OCI-LY7 (cell line): Measurements from ENCODE around the gene ARHGAP45. TPM values are rescaled to one million over a fixed set of nuclear protein-coding genes. Genes with fewer than 3 reads are reported as not detected.

Experiments used
- BruUV-seq: library from RNA; stranded (reverse); fragments of 400-500 nt; replicated peaks from 2 replicates; lab custom pipeline; 2021; lab: Mats Ljungman, UMichigan
- CTCF ChIA-PET: fragments of 300-600 bp; sonication (Branson Sonifier 250); formaldehyde crosslinking; loops from one replicate; lab custom pipeline; 2022; ENCODE audit warnings: antibody characterized with exemption; ENCODE audit not compliant: unreplicated experiment; lab: Charles Lee
- POLR2A ChIA-PET: fragments of 300-600 bp; sonication (Branson Sonifier 250); formaldehyde crosslinking; loops from one replicate; lab custom pipeline; 2022; ENCODE audit warnings: antibody characterized with exemption; lab: Charles Lee
- DNase-seq: peaks from one replicate; pipeline ENCODE4 v3.0.0-alpha.2; 2015; ENCODE audit warnings: low spot score
- H2AFZ ChIP-seq: fragments of 200-600 bp; sonication (generic), shearing (Covaris generic); 2 replicates; pipeline ENCODE4 v1.6.1; 2014; ENCODE audit warnings: mild to moderate bottlenecking, antibody characterized with exemption, low read length, moderate library complexity
- H3K27ac ChIP-seq: fragments of 200-600 bp; sonication (generic); 2 replicates; pipeline ENCODE4 v1.5.1; 2014; ENCODE audit warnings: mixed run types, low read depth, mild to moderate bottlenecking, moderate library complexity, low read length, inconsistent platforms; ENCODE audit not compliant: poor library complexity, severe bottlenecking
- H3K36me3 ChIP-seq: fragments of 200-600 bp; sonication (generic); 2 replicates; pipeline ENCODE4 v1.6.1; 2014; ENCODE audit warnings: mild to moderate bottlenecking, antibody characterized with exemption, low read length, moderate library complexity, mixed read lengths; ENCODE audit not compliant: insufficient read depth
- H3K4me1 ChIP-seq: fragments of 200-600 bp; sonication (generic); 2 replicates; pipeline ENCODE4 v1.5.1; 2014; ENCODE audit warnings: mild to moderate bottlenecking, low read length; ENCODE audit not compliant: insufficient read depth, poor library complexity, severe bottlenecking
- H3K4me2 ChIP-seq: fragments of 200-600 bp; sonication (generic); 2 replicates; pipeline ENCODE4 v1.6.1; 2014; ENCODE audit warnings: mild to moderate bottlenecking, low read length
- H3K4me3 ChIP-seq: fragments of 200-600 bp; sonication (generic); 2 replicates; pipeline ENCODE4 v1.5.1; 2014; ENCODE audit warnings: mild to moderate bottlenecking, low read depth, low read length; ENCODE audit not compliant: poor library complexity, severe bottlenecking
- H3K79me2 ChIP-seq: fragments of 200-600 bp; sonication (generic); 2 replicates; pipeline ENCODE4 v1.6.1; 2016; ENCODE audit warnings: low read depth, mild to moderate bottlenecking, low read length, moderate library complexity, mixed read lengths; ENCODE audit not compliant: insufficient read depth
- H3K9me2 ChIP-seq: fragments of 200-600 bp; sonication (generic); 2 replicates; pipeline ENCODE4 v1.6.1; 2016; ENCODE audit warnings: mild to moderate bottlenecking, low read length, mixed read lengths; ENCODE audit not compliant: insufficient read depth
- H3K9me3 ChIP-seq: fragments of 200-600 bp; sonication (generic); 2 replicates; pipeline ENCODE4 v1.6.1; 2014; ENCODE audit warnings: mild to moderate bottlenecking, mixed run types, low read length, mixed read lengths
- H4K20me1 ChIP-seq: fragments of 200-600 bp; sonication (generic); 2 replicates; pipeline ENCODE4 v1.6.1; 2014; ENCODE audit warnings: mild to moderate bottlenecking, antibody characterized with exemption, low read length, moderate library complexity, mixed read lengths; ENCODE audit not compliant: insufficient read depth
- EZH2phosphoT487 ChIP-seq: fragments of 200-600 bp; sonication (generic); IDR thresholded peaks from 2 replicates; pipeline ENCODE4 v1.6.1; 2018; ENCODE audit warnings: low read depth, borderline replicate concordance, mild to moderate bottlenecking, mixed run types, antibody characterized with exemption, low read length, moderate library complexity, mixed read lengths
- intact Hi-C: fragments of 100-400 bp; cut with micrococcal nuclease; formaldehyde crosslinking; loops from one replicate; pipeline ENCODE4 v1.10.0; 2022; ENCODE audit not compliant: unreplicated experiment
- total RNA-seq, 2 experiments: library from RNA; depleted of rRNA in 1 of 2; stranded (reverse); fragments of >200 nt in 1 of 2; shearing (Covaris generic) in 1 of 2; gene quantifications; 2 replicates each; pipeline ENCODE4 v1.2.3, GENCODE V29; 2014 to 2022
- TF ChIP-seq, protein P1 (sequence below): fragments of 200-600 bp; sonication (generic); conservative IDR thresholded peaks from 2 replicates; pipeline ENCODE4 v1.5.1; 2014; ENCODE audit warnings: mild to moderate bottlenecking, antibody characterized with exemption, low read length, moderate library complexity, mixed read lengths

Gene ARHGAP45
- total RNA-seq, 2 experiments from 2014 or later, result 135 to 143 TPM

GRCh38 chr19:1109697-1110671 lies 43.0 kb downstream of the ARHGAP45 start:
- ChIA-PET CTCF (no interaction called here), POLR2A (no interaction called here)
- peaks cover 21% of the 10 kb centered on the region for H3K4me1 ChIP-seq
- H3K9me2 ChIP-seq, result no peaks in the 10 kb centered on the region
- BruUV-seq, result no TSS peak
- no peak overlapping the region for H3K4me2 ChIP-seq
- H3K79me2 ChIP-seq, result no peaks in the 10 kb centered on the region
- DNase-seq, result no peak
- intact Hi-C loops, result loop anchor here (5.0 kb wide), 1 partner anchor 82 kb away; no protein-coding TSS in a partner anchor
- no peak overlapping the region for H2AFZ ChIP-seq
- TF ChIP-seq EZH2phosphoT487, result no peak
- TF ChIP-seq, protein P1, sequence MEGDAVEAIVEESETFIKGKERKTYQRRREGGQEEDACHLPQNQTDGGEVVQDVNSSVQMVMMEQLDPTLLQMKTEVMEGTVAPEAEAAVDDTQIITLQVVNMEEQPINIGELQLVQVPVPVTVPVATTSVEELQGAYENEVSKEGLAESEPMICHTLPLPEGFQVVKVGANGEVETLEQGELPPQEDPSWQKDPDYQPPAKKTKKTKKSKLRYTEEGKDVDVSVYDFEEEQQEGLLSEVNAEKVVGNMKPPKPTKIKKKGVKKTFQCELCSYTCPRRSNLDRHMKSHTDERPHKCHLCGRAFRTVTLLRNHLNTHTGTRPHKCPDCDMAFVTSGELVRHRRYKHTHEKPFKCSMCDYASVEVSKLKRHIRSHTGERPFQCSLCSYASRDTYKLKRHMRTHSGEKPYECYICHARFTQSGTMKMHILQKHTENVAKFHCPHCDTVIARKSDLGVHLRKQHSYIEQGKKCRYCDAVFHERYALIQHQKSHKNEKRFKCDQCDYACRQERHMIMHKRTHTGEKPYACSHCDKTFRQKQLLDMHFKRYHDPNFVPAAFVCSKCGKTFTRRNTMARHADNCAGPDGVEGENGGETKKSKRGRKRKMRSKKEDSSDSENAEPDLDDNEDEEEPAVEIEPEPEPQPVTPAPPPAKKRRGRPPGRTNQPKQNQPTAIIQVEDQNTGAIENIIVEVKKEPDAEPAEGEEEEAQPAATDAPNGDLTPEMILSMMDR, result no peak
- H3K4me3 ChIP-seq, result no peak overlapping the region
- no peaks in the 10 kb centered on the region for H3K9me3 ChIP-seq
- peaks cover 39% of the 10 kb centered on the region for H3K36me3 ChIP-seq
- H3K27ac ChIP-seq, result no peak overlapping the region
- H4K20me1 ChIP-seq, result peaks cover 6% of the 10 kb centered on the region; the same call in 1 of the 2 replicates

GRCh38 chr19:1110809-1111640 lies 44.1 kb downstream of the ARHGAP45 start:
- no peak for TF ChIP-seq EZH2phosphoT487
- TF ChIP-seq, protein P1, result no peak
- H2AFZ ChIP-seq, result no peak overlapping the region
- no peaks in the 10 kb centered on the region for H3K79me2 ChIP-seq
- ChIA-PET CTCF (no interaction called here), POLR2A (no interaction called here)
- no TSS peak for BruUV-seq
- peaks cover 36% of the 10 kb centered on the region for H3K36me3 ChIP-seq
- no peak overlapping the region for H3K4me3 ChIP-seq
- no peaks in the 10 kb centered on the region for H3K9me3 ChIP-seq
- 0 out of 2 replicates have a peak, but pooled peaks cover 3% of the 10 kb centered on the region for H4K20me1 ChIP-seq
- no peaks in the 10 kb centered on the region for H3K9me2 ChIP-seq
- intact Hi-C loops, result loop anchor here (5.0 kb wide), 1 partner anchor 81 kb away; no protein-coding TSS in a partner anchor
- H3K27ac ChIP-seq, result no peak overlapping the region
- H3K4me1 ChIP-seq, result peaks cover 18% of the 10 kb centered on the region
- H3K4me2 ChIP-seq, result no peak overlapping the region
- no peak for DNase-seq
